Pancreas (tissue), 10 donors: ENCODE measurements around the gene LYPD6B. TPM values are rescaled to one million over a fixed set of nuclear protein-coding genes. Genes with fewer than 3 reads are reported as not detected.

ENCODE experiments used
- ATAC-seq, 4 donors: fragments of 200-7000 bp; cut with Tn5 transposase; one replicate each; pipeline versions ENCODE4 v1.8.0 to v1.9.1; 2020; ENCODE audit warnings: mild to moderate bottlenecking in 4 of 4, moderate library complexity in 4 of 4
- DNase-seq, 6 donors: peaks; one replicate each; pipeline ENCODE4 v3.0.0-alpha.2; 2020
- FAIRE-seq: peaks from 2 replicates; lab custom pipeline; 2012; peaks lifted over from hg19 to GRCh38; lab: Jason Lieb, UNC
- H3K27ac ChIP-seq, 4 donors: fragments of 200-600 bp; sonication (generic); 1 replicate in 3 of 4; 2 replicates in 1 of 4; pipeline versions ENCODE4 v1.5.0 to v1.8.0; 2020
- H3K27me3 ChIP-seq, 4 donors: fragments of 200-600 bp; one replicate each; pipeline ENCODE4 v1.8.0; 2021
- H3K36me3 ChIP-seq, 3 donors: fragments of 200-600 bp; sonication (generic) in 1 of 3; one replicate each; pipeline versions ENCODE4 v1.5.0 to v1.8.0; 2020 to 2021
- H3K4me1 ChIP-seq, 3 donors: fragments of 200-600 bp; one replicate each; pipeline ENCODE4 v1.8.0; 2021
- H3K4me3 ChIP-seq, 4 donors: fragments of 200-600 bp; sonication (generic) in 2 of 4; one replicate each; pipeline versions ENCODE4 v1.5.0 to v1.8.0; 2020 to 2021
- H3K9me3 ChIP-seq, 4 donors: fragments of 200-600 bp; one replicate each; pipeline ENCODE4 v1.8.0; 2021
- WGBS, 2 donors: extraction: QIAGEN DNeasy Blood & Tissue Kit; methylation state at CpG; one replicate each; pipeline ENCODE4 v1.1.7; 2013; 5-methylcytosine and 5-hydroxymethylcytosine counted together
- intact Hi-C, 3 donors: fragments of 100-400 bp; cut with DNase I; formaldehyde crosslinking; loops; one replicate each; pipeline versions ENCODE4 v1.11.1 to v1.14.2; 2022
- polyA plus RNA-seq, 2 donors: library from polyadenylated mRNA; stranded (reverse); fragments of 200-250 nt; gene quantifications; one replicate each; pipeline ENCODE4 v1.2.3, GENCODE V29; 2013
- total RNA-seq, 6 donors: library from RNA; stranded (reverse); fragmentation: NEBNext Ultra II Directional in 4 of 6; extraction: Animal tissue kit (Norgen Biotek cat#: 25700) in 4 of 6; gene quantifications; one replicate each; pipeline versions ENCODE4 v1.2.1 to v1.2.4, GENCODE V29; 2021 to 2023
- TF ChIP-seq, protein P1 (sequence below), 4 donors: fragments of 200-600 bp; sonication (generic) in 3 of 4; IDR thresholded peaks; one replicate each; pipeline versions ENCODE4 v1.5.0 to v1.8.0; 2021; ENCODE audit warnings: antibody characterized with exemption in 4 of 4
- donor health status: healthy with polysubstance abuse.
- donor health status: DM: no; HTN: no; CAD: no; lungs with moderate emphysema.
- donor health status: DM: no; HTN: no; CAD: no.
- donor health status: control.
- donor health status: control.
- donor health status: Bipolar disorder and iron deficiency.
- donor health status: DM: yes; HTN: yes; CAD: no.
- donor health status: DM: no; HTN: no; CAD: no.
- donor health status: DM: no; HTN: no; CAD: no.
- donor health status: DM: yes; HTN: yes; CAD: no.

LYPD6B gene
- total and polyA plus RNA-seq, 8 donors, result 3.0 to 8.1 (median 4.6) TPM

DNA sequence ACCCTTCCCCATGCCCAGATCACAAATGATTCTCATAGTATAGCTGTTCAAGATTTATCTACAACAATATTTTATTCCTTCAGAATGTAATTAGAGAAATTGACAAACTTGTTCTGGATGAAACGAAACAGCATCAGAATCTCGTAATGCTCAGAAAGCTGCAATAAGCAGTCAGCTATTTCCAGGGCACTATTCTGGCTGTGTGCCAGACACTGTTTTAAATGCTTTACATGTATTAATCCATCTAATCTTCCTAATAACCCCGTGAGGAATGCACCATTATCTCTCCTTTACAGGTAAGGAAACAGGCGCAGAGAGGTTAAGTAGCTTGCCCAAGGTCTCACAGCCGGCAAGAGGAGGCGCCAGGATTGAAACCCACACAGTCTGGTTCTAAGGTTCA, 10.1 kb upstream of the LYPD6B start:
- WGBS, 2 donors, result 73 to 75% methylated on average over 6 of the region's 6 CpGs
- Histone ChIP-seq H3K27ac (no peak overlapping the region), H3K27me3 (no peaks in the 10 kb centered on the region), H3K4me1 (no peaks in the 10 kb centered on the region), H3K9me3 (no peaks in the 10 kb centered on the region), H3K36me3 (no peaks in the 10 kb centered on the region), H3K4me3 (no peak overlapping the region)
- FAIRE-seq (no peak), ATAC-seq (no peak), DNase-seq (no peak)
- TF ChIP-seq, protein P1, sequence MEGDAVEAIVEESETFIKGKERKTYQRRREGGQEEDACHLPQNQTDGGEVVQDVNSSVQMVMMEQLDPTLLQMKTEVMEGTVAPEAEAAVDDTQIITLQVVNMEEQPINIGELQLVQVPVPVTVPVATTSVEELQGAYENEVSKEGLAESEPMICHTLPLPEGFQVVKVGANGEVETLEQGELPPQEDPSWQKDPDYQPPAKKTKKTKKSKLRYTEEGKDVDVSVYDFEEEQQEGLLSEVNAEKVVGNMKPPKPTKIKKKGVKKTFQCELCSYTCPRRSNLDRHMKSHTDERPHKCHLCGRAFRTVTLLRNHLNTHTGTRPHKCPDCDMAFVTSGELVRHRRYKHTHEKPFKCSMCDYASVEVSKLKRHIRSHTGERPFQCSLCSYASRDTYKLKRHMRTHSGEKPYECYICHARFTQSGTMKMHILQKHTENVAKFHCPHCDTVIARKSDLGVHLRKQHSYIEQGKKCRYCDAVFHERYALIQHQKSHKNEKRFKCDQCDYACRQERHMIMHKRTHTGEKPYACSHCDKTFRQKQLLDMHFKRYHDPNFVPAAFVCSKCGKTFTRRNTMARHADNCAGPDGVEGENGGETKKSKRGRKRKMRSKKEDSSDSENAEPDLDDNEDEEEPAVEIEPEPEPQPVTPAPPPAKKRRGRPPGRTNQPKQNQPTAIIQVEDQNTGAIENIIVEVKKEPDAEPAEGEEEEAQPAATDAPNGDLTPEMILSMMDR (IDR thresholded peaks at IDR 0.05), result no peak
- intact Hi-C loops, result no loop called here

DNA sequence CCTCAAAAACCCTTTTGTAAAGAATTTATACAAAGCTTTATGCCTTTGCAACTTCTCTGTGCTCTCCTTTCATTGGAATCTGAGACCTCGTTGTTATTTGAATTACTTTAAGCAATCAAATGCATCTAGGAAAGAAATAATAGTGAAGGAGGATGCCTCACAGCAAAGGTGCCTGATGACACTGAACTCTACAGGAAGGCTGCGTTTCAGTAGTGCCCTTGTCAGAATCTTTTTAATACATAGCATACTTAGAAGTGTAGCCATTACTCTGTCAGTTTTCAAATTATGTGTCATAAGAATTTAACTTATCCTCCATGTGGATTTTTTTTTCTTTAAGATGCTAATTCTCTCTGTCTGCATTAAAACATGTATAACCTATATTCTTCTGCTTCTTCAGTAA, 9.6 kb upstream of the LYPD6B start:
- Histone ChIP-seq H3K27me3 (no peaks in the 10 kb centered on the region), H3K36me3 (no peaks in the 10 kb centered on the region), H3K27ac (no peak overlapping the region), H3K9me3 (no peaks in the 10 kb centered on the region), H3K4me3 (no peak overlapping the region), H3K4me1 (no peaks in the 10 kb centered on the region)
- FAIRE-seq, result no peak
- intact Hi-C loops, result no loop called here
- no peak for ATAC-seq
- 61 to 63% methylated on average over 2 of the region's 2 CpGs for WGBS, 2 donors
- DNase-seq, result no peak
- TF ChIP-seq, protein P1 (IDR thresholded peaks at IDR 0.05), result no peak

DNA sequence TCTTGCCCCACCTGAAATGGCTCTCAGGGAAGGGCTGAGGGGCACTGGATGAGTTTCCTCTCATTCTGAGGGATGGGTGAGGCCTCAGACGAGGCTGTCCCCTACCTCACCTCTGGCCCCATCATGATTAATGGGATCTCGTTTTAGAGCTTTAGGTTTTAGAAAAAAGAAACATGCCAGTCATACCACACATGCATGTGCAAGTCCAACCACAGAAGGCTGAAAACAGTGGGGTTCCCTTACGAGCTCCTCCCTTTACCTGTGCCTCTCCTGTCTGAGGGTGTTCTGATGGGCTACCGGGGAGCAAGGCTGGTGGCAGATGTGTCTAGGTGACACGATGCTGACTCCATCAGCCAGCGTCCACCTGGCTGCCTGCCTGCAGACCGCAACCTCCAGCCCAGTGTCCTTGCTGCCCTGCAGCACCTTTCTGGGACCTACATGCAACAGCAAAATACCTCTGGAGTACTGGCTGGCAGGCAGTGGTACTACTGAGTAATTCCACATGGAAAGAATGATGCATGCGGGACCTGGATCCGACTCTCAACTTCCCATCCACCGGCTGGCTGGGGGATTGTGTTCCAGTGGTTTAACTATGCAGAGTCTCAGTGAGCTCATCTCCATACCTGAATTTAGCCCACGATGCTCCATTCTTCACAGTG, 9.1 kb upstream of the LYPD6B start:
- Histone ChIP-seq H3K36me3 (no peaks in the 10 kb centered on the region), H3K4me3 (no peak overlapping the region), H3K9me3 (no peaks in the 10 kb centered on the region), H3K27ac (no peak overlapping the region), H3K4me1 (no peaks in the 10 kb centered on the region), H3K27me3 (no peaks in the 10 kb centered on the region)
- intact Hi-C loops, result no loop called here
- ATAC-seq (no peak), FAIRE-seq (no peak), DNase-seq (no peak)
- 77 to 79% methylated on average over 11 of the region's 11 CpGs for WGBS, 2 donors
- TF ChIP-seq, protein P1 (IDR thresholded peaks at IDR 0.05), result no peak

DNA sequence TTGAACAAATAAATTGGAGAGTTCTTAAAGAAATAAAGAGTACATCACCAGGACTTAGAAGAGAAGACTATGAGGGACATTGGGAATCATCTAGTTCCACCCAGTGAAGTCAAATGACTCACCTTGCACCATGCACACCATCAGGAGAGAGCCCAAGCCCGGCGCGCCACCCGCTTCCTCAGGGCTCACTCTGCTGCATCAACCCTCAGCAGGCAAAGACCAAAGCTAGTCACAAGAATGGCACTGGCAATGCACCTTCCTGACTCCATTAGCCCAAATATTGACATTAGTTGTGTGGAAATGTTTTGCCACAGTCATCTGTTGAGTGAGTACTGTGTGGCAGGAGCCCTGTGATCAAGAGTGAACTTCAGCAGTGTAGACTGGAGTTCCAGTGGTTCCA, 7.1 kb upstream of the LYPD6B start:
- no peak overlapping the region for H3K27ac ChIP-seq
- intact Hi-C loops, result loop anchor here in 1 of 3 donors (5.0 kb wide), 1 partner anchor 526 kb away; no protein-coding TSS in a partner anchor
- no peaks in the 10 kb centered on the region for H3K9me3 ChIP-seq
- no peak overlapping the region for H3K4me3 ChIP-seq
- no peak for DNase-seq
- 92 to 100% methylated on average over 4 of the region's 4 CpGs for WGBS, 2 donors
- H3K4me1 ChIP-seq, result no peaks in the 10 kb centered on the region
- TF ChIP-seq, protein P1 (IDR thresholded peaks at IDR 0.05), result no peak
- H3K36me3 ChIP-seq, result no peaks in the 10 kb centered on the region
- FAIRE-seq, result no peak
- H3K27me3 ChIP-seq, result no peaks in the 10 kb centered on the region
- ATAC-seq, result peak in 1 of 4 donors; percentile 32

DNA sequence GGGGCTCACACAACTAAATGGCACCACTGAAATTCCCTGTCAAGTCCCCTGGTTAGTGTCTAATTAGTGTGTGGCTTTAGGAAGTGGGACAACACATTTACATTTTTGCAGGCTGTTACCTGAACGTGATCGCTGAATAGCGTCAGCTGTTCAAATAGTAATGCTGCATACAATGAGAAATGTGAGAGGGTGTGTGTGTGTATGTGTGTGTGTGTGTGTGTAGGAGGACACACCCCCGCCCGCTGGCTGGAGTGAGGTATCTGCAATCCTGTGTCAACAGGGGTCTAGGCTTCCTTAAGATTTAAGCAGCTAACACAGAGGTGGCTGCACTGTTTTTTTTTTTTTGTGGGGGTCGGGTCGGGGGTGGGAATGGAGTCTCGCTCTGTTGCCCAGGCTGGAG, 4.8 kb upstream of the LYPD6B start:
- no peaks in the 10 kb centered on the region for H3K9me3 ChIP-seq
- H3K4me1 ChIP-seq, result no peaks in the 10 kb centered on the region
- intact Hi-C loops, result loop anchor here in 1 of 3 donors (5.0 kb wide), 1 partner anchor 524 kb away; no protein-coding TSS in a partner anchor
- FAIRE-seq (no peak), DNase-seq (peak in 3 of 6 donors; percentile 41 to 69 (median 54)), ATAC-seq (peak; percentile 13 to 52 (median 32))
- no peaks in the 10 kb centered on the region for H3K36me3 ChIP-seq
- no peak overlapping the region for H3K27ac ChIP-seq
- 37 to 43% methylated on average over 8 of the region's 8 CpGs for WGBS, 2 donors
- no peak overlapping the region for H3K4me3 ChIP-seq
- no peaks in the 10 kb centered on the region for H3K27me3 ChIP-seq
- TF ChIP-seq, protein P1 (IDR thresholded peaks at IDR 0.05), result no peak
